ENCODE data around the gene TRIM29. TPM values are rescaled to one million over a fixed set of nuclear protein-coding genes. Genes with fewer than 3 reads are reported as not detected.

The TRIM29 gene
- total and polyA plus RNA-seq, 9 of the 15 experiments (the other 6 are each of a cell fraction or from before 2014, with no cell fraction given) = 0.08 to 1.4 (median 0.42) TPM; not detected in 2

GRCh38 chr11:120089036-120090001 lies 48.6 kb downstream of the TRIM29 start (continued):
- TF ChIP-seq, protein P1, sequence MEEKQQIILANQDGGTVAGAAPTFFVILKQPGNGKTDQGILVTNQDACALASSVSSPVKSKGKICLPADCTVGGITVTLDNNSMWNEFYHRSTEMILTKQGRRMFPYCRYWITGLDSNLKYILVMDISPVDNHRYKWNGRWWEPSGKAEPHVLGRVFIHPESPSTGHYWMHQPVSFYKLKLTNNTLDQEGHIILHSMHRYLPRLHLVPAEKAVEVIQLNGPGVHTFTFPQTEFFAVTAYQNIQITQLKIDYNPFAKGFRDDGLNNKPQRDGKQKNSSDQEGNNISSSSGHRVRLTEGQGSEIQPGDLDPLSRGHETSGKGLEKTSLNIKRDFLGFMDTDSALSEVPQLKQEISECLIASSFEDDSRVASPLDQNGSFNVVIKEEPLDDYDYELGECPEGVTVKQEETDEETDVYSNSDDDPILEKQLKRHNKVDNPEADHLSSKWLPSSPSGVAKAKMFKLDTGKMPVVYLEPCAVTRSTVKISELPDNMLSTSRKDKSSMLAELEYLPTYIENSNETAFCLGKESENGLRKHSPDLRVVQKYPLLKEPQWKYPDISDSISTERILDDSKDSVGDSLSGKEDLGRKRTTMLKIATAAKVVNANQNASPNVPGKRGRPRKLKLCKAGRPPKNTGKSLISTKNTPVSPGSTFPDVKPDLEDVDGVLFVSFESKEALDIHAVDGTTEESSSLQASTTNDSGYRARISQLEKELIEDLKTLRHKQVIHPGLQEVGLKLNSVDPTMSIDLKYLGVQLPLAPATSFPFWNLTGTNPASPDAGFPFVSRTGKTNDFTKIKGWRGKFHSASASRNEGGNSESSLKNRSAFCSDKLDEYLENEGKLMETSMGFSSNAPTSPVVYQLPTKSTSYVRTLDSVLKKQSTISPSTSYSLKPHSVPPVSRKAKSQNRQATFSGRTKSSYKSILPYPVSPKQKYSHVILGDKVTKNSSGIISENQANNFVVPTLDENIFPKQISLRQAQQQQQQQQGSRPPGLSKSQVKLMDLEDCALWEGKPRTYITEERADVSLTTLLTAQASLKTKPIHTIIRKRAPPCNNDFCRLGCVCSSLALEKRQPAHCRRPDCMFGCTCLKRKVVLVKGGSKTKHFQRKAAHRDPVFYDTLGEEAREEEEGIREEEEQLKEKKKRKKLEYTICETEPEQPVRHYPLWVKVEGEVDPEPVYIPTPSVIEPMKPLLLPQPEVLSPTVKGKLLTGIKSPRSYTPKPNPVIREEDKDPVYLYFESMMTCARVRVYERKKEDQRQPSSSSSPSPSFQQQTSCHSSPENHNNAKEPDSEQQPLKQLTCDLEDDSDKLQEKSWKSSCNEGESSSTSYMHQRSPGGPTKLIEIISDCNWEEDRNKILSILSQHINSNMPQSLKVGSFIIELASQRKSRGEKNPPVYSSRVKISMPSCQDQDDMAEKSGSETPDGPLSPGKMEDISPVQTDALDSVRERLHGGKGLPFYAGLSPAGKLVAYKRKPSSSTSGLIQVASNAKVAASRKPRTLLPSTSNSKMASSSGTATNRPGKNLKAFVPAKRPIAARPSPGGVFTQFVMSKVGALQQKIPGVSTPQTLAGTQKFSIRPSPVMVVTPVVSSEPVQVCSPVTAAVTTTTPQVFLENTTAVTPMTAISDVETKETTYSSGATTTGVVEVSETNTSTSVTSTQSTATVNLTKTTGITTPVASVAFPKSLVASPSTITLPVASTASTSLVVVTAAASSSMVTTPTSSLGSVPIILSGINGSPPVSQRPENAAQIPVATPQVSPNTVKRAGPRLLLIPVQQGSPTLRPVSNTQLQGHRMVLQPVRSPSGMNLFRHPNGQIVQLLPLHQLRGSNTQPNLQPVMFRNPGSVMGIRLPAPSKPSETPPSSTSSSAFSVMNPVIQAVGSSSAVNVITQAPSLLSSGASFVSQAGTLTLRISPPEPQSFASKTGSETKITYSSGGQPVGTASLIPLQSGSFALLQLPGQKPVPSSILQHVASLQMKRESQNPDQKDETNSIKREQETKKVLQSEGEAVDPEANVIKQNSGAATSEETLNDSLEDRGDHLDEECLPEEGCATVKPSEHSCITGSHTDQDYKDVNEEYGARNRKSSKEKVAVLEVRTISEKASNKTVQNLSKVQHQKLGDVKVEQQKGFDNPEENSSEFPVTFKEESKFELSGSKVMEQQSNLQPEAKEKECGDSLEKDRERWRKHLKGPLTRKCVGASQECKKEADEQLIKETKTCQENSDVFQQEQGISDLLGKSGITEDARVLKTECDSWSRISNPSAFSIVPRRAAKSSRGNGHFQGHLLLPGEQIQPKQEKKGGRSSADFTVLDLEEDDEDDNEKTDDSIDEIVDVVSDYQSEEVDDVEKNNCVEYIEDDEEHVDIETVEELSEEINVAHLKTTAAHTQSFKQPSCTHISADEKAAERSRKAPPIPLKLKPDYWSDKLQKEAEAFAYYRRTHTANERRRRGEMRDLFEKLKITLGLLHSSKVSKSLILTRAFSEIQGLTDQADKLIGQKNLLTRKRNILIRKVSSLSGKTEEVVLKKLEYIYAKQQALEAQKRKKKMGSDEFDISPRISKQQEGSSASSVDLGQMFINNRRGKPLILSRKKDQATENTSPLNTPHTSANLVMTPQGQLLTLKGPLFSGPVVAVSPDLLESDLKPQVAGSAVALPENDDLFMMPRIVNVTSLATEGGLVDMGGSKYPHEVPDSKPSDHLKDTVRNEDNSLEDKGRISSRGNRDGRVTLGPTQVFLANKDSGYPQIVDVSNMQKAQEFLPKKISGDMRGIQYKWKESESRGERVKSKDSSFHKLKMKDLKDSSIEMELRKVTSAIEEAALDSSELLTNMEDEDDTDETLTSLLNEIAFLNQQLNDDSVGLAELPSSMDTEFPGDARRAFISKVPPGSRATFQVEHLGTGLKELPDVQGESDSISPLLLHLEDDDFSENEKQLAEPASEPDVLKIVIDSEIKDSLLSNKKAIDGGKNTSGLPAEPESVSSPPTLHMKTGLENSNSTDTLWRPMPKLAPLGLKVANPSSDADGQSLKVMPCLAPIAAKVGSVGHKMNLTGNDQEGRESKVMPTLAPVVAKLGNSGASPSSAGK (IDR thresholded peaks at IDR 0.05) = no peak
